ENCODE measurements around the gene LRCH2. TPM values are rescaled to one million over a fixed set of nuclear protein-coding genes. Genes with fewer than 3 reads are reported as not detected.
"Not testable (repeated sequence)": the region's sequence is repeated elsewhere in the genome, so short reads cannot be mapped to it uniquely, and the experiment has no call there.

LRCH2 gene
- total RNA-seq, 2 experiments from 2014 or later: not detected

- H3K27ac Mint-ChIP-seq: no peak overlapping the region
- H3K9me3 Mint-ChIP-seq: no peaks in the 10 kb centered on the region
- POLR2A ChIA-PET: no interaction called here
- H3K4me3 Mint-ChIP-seq: no peak overlapping the region
- CTCF ChIA-PET: interaction anchor here (1.1 kb wide), 1 partner anchor 418 kb away, joined by 3 read pairs; no protein-coding TSS in a partner anchor
- no peaks in the 10 kb centered on the region for H3K36me3 Mint-ChIP-seq
- intact Hi-C loops (cut with micrococcal nuclease): no loop called here
- H3K27me3 Mint-ChIP-seq: peaks cover 8% of the 10 kb centered on the region
- no peaks in the 10 kb centered on the region for H3K4me1 Mint-ChIP-seq (ENCODE audit: low read depth)
- no peak for DNase-seq
Observed at GRCh38 chrX:115236560-115236959, 2.7 kb upstream of the LRCH2 start.

- ChIA-PET POLR2A (no interaction called here), CTCF (no interaction called here)
- Mint-ChIP-seq H3K4me3 (no peak overlapping the region), H3K27ac (no peak overlapping the region), H3K27me3 (peaks cover 8% of the 10 kb centered on the region), H3K4me1 (ENCODE audit: low read depth) (no peaks in the 10 kb centered on the region), H3K36me3 (no peaks in the 10 kb centered on the region), H3K9me3 (no peaks in the 10 kb centered on the region)
- intact Hi-C loops (cut with micrococcal nuclease): no loop called here
- DNase-seq: no peak
Observed at GRCh38 chrX:115234461-115234860, 565 bp upstream of the LRCH2 start.

- no peaks in the 10 kb centered on the region for H3K4me1 Mint-ChIP-seq (ENCODE audit: low read depth)
- H3K27ac Mint-ChIP-seq: no peak overlapping the region
- intact Hi-C loops (cut with micrococcal nuclease): no loop called here
- ChIA-PET POLR2A (no interaction called here), CTCF (no interaction called here)
- H3K4me3 Mint-ChIP-seq: no peak overlapping the region
- DNase-seq: no peak
- no peaks in the 10 kb centered on the region for H3K36me3 Mint-ChIP-seq
- H3K9me3 Mint-ChIP-seq: no peaks in the 10 kb centered on the region
- H3K27me3 Mint-ChIP-seq: peaks cover 8% of the 10 kb centered on the region
Observed at GRCh38 chrX:115232933-115233496, 881 bp downstream of the LRCH2 start.

- ChIA-PET CTCF (no interaction called here), POLR2A (no interaction called here)
- intact Hi-C loops (cut with micrococcal nuclease): loop anchor here (10.0 kb wide), 1 partner anchor 415 kb away; no protein-coding TSS in a partner anchor
- Mint-ChIP-seq H3K36me3 (no peaks in the 10 kb centered on the region), H3K9me3 (no peaks in the 10 kb centered on the region), H3K27me3 (peaks cover 4% of the 10 kb centered on the region), H3K4me1 (ENCODE audit: low read depth) (no peaks in the 10 kb centered on the region), H3K4me3 (no peak overlapping the region), H3K27ac (no peak overlapping the region)
- DNase-seq: no peak
Observed at GRCh38 chrX:115229337-115230003, 4.4 kb downstream of the LRCH2 start.

GRCh38 chrX:115226929-115227328, 7.0 kb downstream of the LRCH2 start:
- Mint-ChIP-seq H3K4me3 (no peak overlapping the region), H3K27ac (no peak overlapping the region), H3K4me1 (ENCODE audit: low read depth) (no peaks in the 10 kb centered on the region), H3K27me3 (no peaks in the 10 kb centered on the region), H3K9me3 (no peaks in the 10 kb centered on the region), H3K36me3 (no peaks in the 10 kb centered on the region)
- intact Hi-C loops (cut with micrococcal nuclease): loop anchor here (10.0 kb wide), 1 partner anchor 418 kb away; no protein-coding TSS in a partner anchor
- ChIA-PET CTCF (no interaction called here), POLR2A (no interaction called here)
- no peak for DNase-seq

GRCh38 chrX:115217346-115217745, 16.6 kb downstream of the LRCH2 start:
- H3K4me1 Mint-ChIP-seq (ENCODE audit: low read depth); H3K27me3 Mint-ChIP-seq; intact Hi-C loops (cut with micrococcal nuclease); CTCF ChIA-PET; H3K27ac Mint-ChIP-seq; H3K4me3 Mint-ChIP-seq; H3K36me3 Mint-ChIP-seq; POLR2A ChIA-PET; H3K9me3 Mint-ChIP-seq; DNase-seq: not testable (repeated sequence)

GRCh38 chrX:115214605-115215004, 19.3 kb downstream of the LRCH2 start:
- DNase-seq: no peak
- Mint-ChIP-seq H3K27me3 (no peaks in the 10 kb centered on the region), H3K4me1 (ENCODE audit: low read depth) (no peaks in the 10 kb centered on the region), H3K36me3 (no peaks in the 10 kb centered on the region), H3K9me3 (peaks cover 2% of the 10 kb centered on the region), H3K27ac (no peak overlapping the region), H3K4me3 (no peak overlapping the region)
- POLR2A ChIA-PET: no interaction called here
- CTCF ChIA-PET: no interaction called here
- intact Hi-C loops (cut with micrococcal nuclease): no loop called here

GRCh38 chrX:115214151-115214550, 19.7 kb downstream of the LRCH2 start:
- no peaks in the 10 kb centered on the region for H3K36me3 Mint-ChIP-seq
- CTCF ChIA-PET: no interaction called here
- no peaks in the 10 kb centered on the region for H3K27me3 Mint-ChIP-seq
- no peak for DNase-seq
- intact Hi-C loops (cut with micrococcal nuclease): no loop called here
- no peak overlapping the region for H3K27ac Mint-ChIP-seq
- H3K4me1 Mint-ChIP-seq (ENCODE audit: low read depth): no peaks in the 10 kb centered on the region
- peaks cover 2% of the 10 kb centered on the region for H3K9me3 Mint-ChIP-seq
- no peak overlapping the region for H3K4me3 Mint-ChIP-seq
- POLR2A ChIA-PET: no interaction called here

GRCh38 chrX:115209547-115209946, 24.3 kb downstream of the LRCH2 start:
- POLR2A ChIA-PET; H3K27me3 Mint-ChIP-seq; H3K4me1 Mint-ChIP-seq (ENCODE audit: low read depth); H3K4me3 Mint-ChIP-seq; CTCF ChIA-PET; H3K27ac Mint-ChIP-seq; H3K36me3 Mint-ChIP-seq; H3K9me3 Mint-ChIP-seq; DNase-seq; intact Hi-C loops (cut with micrococcal nuclease): not testable (repeated sequence)

GRCh38 chrX:115204040-115204439, 29.9 kb downstream of the LRCH2 start:
- POLR2A ChIA-PET: no interaction called here
- Mint-ChIP-seq H3K27ac (no peak overlapping the region), H3K27me3 (no peaks in the 10 kb centered on the region), H3K4me3 (no peak overlapping the region), H3K9me3 (peaks cover 18% of the 10 kb centered on the region), H3K36me3 (no peaks in the 10 kb centered on the region), H3K4me1 (ENCODE audit: low read depth) (no peaks in the 10 kb centered on the region)
- intact Hi-C loops (cut with micrococcal nuclease): no loop called here
- no peak for DNase-seq
- CTCF ChIA-PET: no interaction called here

GRCh38 chrX:115192244-115192700, 41.6 kb downstream of the LRCH2 start:
- CTCF ChIA-PET: no interaction called here
- no peak overlapping the region for H3K27ac Mint-ChIP-seq

GRCh38 chrX:115191490-115192243, 42.2 kb downstream of the LRCH2 start:
- Mint-ChIP-seq H3K36me3 (no peaks in the 10 kb centered on the region), H3K4me1 (ENCODE audit: low read depth) (no peaks in the 10 kb centered on the region), H3K9me3 (peaks cover 5% of the 10 kb centered on the region), H3K27me3 (no peaks in the 10 kb centered on the region), H3K4me3 (no peak overlapping the region), H3K27ac (no peak overlapping the region)
- intact Hi-C loops (cut with micrococcal nuclease): no loop called here
- no peak for DNase-seq
- ChIA-PET POLR2A (no interaction called here), CTCF (no interaction called here)

More at GRCh38 chrX:115192244-115192700, 41.6 kb downstream of the LRCH2 start:
- intact Hi-C loops (cut with micrococcal nuclease): no loop called here
- POLR2A ChIA-PET: no interaction called here
- Mint-ChIP-seq H3K4me3 (no peak overlapping the region), H3K9me3 (peaks cover 5% of the 10 kb centered on the region), H3K36me3 (no peaks in the 10 kb centered on the region), H3K4me1 (ENCODE audit: low read depth) (no peaks in the 10 kb centered on the region), H3K27me3 (no peaks in the 10 kb centered on the region)
- no peak for DNase-seq
